K562 (cell line): Measurements from ENCODE around the gene SIX3. TPM values are rescaled to one million over a fixed set of nuclear protein-coding genes. Genes with fewer than 3 reads are reported as not detected.

Experiments
- ATAC-seq: fragments of 200-7000 bp; cut with Tn5 transposase; 3 replicates; pipeline ENCODE4 v1.9.1; 2020; ENCODE audit warnings: moderate library complexity
- BruUV-seq: library from RNA; stranded (reverse); fragments of 400-500 nt; replicated peaks from 2 replicates; lab custom pipeline; 2021; lab: Mats Ljungman, UMichigan
- CTCF ChIA-PET: fragments of 300-600 bp; formaldehyde crosslinking; extraction: SDS; loops from one replicate; lab custom pipeline; 2021; ENCODE audit warnings: low intra/inter-chr PET ratio; lab: Yijun Ruan, JAX
- POLR2A ChIA-PET: fragments of 300-600, 350-650 bp; sonication (Branson Sonifier 250); formaldehyde crosslinking; extraction: SDS; loops from one replicate; lab custom pipeline; 2021; ENCODE audit warnings: antibody characterized with exemption, inconsistent platforms; lab: Yijun Ruan, JAX
- DNase-seq, 4 experiments: peaks; one replicate each; pipeline versions ENCODE4 v3.0.0 to v3.0.0-alpha.2; 2011 to 2018; ENCODE audit warnings: low spot score in 3 of 4, mixed read lengths in 3 of 4; ENCODE audit errors: extremely low read depth in 1 of 4
- FAIRE-seq: peaks from 2 replicates; lab custom pipeline; 2011; peaks lifted over from hg19 to GRCh38; lab: Jason Lieb, UNC
- H2AFZ ChIP-seq: 2 replicates; pipeline ENCODE4 v1.6.0; 2011; ENCODE audit warnings: low read depth, low read length, control low read depth, inconsistent platforms
- H3K27ac ChIP-seq: fragments of 200-600 bp; 3 replicates; pipeline ENCODE4 v1.8.0; 2011; ENCODE audit warnings: low read depth, mild to moderate bottlenecking, control low read depth, inconsistent platforms, low read length, moderate library complexity, mixed read lengths; ENCODE audit errors: extremely low read depth
- H3K27me3 ChIP-seq, 2 experiments: fragments of 300-600 bp in 1 of 2; 2 replicates in 1 of 2; 3 replicates in 1 of 2; pipeline versions ENCODE4 v1.6.0 to v1.8.0; 2011; ENCODE audit warnings: inconsistent platforms in 2 of 2, low read length in 2 of 2, mild to moderate bottlenecking in 1 of 2, mixed read lengths in 1 of 2, moderate library complexity in 1 of 2; ENCODE audit not compliant: control insufficient read depth in 2 of 2, insufficient read depth in 2 of 2
- H3K36me3 ChIP-seq: fragments of 300-600 bp; 3 replicates; pipeline ENCODE4 v1.8.0; 2011; ENCODE audit warnings: mild to moderate bottlenecking, low read length, inconsistent platforms; ENCODE audit not compliant: control insufficient read depth, insufficient read depth
- H3K4me1 ChIP-seq, 2 experiments: fragments of 200-600 bp in 1 of 2; replicated peaks in 1 of 2; 2 replicates in 1 of 2; 3 replicates in 1 of 2; pipeline versions ENCODE4 v1.5.1 to v1.8.0; 2011; ENCODE audit warnings: inconsistent platforms in 2 of 2, low read length in 2 of 2, mild to moderate bottlenecking in 1 of 2, mixed read lengths in 1 of 2, moderate library complexity in 1 of 2; ENCODE audit not compliant: control insufficient read depth in 2 of 2, insufficient read depth in 2 of 2
- H3K4me2 ChIP-seq: 2 replicates; pipeline ENCODE4 v1.6.1; 2011; ENCODE audit warnings: low read length, control low read depth, inconsistent platforms, mixed read lengths; ENCODE audit not compliant: insufficient read depth
- H3K4me3 ChIP-seq: fragments of 200-600 bp; sonication (generic), shearing (Covaris generic); 2 replicates; pipeline ENCODE4 v1.5.1; 2016; ENCODE audit warnings: control low read depth, inconsistent platforms
- H3K79me2 ChIP-seq: fragments of 200-600 bp; 3 replicates; pipeline ENCODE4 v1.8.0; 2011; ENCODE audit warnings: low read length, inconsistent platforms; ENCODE audit not compliant: control insufficient read depth, insufficient read depth
- H3K9ac ChIP-seq, 2 experiments: 2 replicates each; pipeline versions ENCODE4 v1.6.0 to v1.6.1; 2011; ENCODE audit warnings: low read depth in 2 of 2, low read length in 2 of 2, control low read depth in 1 of 2, inconsistent platforms in 1 of 2, mild to moderate bottlenecking in 1 of 2, mixed read lengths in 1 of 2; ENCODE audit not compliant: insufficient read depth in 1 of 2
- H3K9me1 ChIP-seq: one replicate; pipeline ENCODE4 v1.6.0; 2011; ENCODE audit warnings: inconsistent platforms, mild to moderate bottlenecking, low read length, moderate library complexity; ENCODE audit not compliant: control insufficient read depth, insufficient read depth
- H3K9me3 ChIP-seq: replicated peaks from 2 replicates; pipeline ENCODE4 v1.5.1; 2011; ENCODE audit warnings: low read depth, low read length, inconsistent platforms; ENCODE audit not compliant: control insufficient read depth, insufficient read depth
- H4K20me1 ChIP-seq: replicated peaks from 2 replicates; pipeline ENCODE4 v1.6.1; 2011; ENCODE audit warnings: low read length, inconsistent platforms, mixed read lengths; ENCODE audit not compliant: control insufficient read depth, insufficient read depth
- E2F8 ChIP-seq: fragments of 450-650 bp; IDR thresholded peaks from 2 replicates; pipeline ENCODE4 v1.7.1; 2018; ENCODE audit warnings: mild to moderate bottlenecking, low read depth; ENCODE audit not compliant: partially characterized antibody
- PCBP1 ChIP-seq: fragments of 200-400 bp; formaldehyde crosslinking; IDR thresholded peaks from 2 replicates; pipeline ENCODE4 v1.6.1; 2018; ENCODE audit warnings: mild to moderate bottlenecking, low read depth, low read length; ENCODE audit not compliant: poor library complexity, severe bottlenecking
- STAG1 ChIP-seq: sonication (generic); formaldehyde crosslinking; IDR thresholded peaks from 2 replicates; pipeline ENCODE4 v1.5.0; 2020; ENCODE audit warnings: missing genetic modification reagents, borderline replicate concordance
- WGBS: fragments of 100-300 bp; shearing (Covaris generic); methylation state at CpG from one replicate; pipeline ENCODE4 v1.1.6; 2016; ENCODE audit warnings: low coverage, mixed read lengths; ENCODE audit not compliant: insufficient coverage; ENCODE audit errors: missing lambda C conversion rate; 5-methylcytosine and 5-hydroxymethylcytosine counted together
- in situ Hi-C: fragments of 300-500 bp; cut with MboI; formaldehyde crosslinking; loops from 4 replicates; pipeline ENCODE4 v1.15.0; 2018; ENCODE audit warnings: inconsistent platforms, mixed read lengths
- intact Hi-C: fragments of 100-400 bp; cut with micrococcal nuclease; formaldehyde crosslinking; loops from 2 replicates; pipeline ENCODE4 v1.14.2; 2022
- polyA plus RNA-seq, 8 experiments: library from polyadenylated mRNA; depleted of rRNA in 4 of 8; stranded (reverse) in 5 of 8; unstranded in 3 of 8; fragments of >200 nt; fragmentation: Nextera tagmentation in 2 of 8; fragmentation: Illumina TruSeq in 1 of 8; extraction: Ambion mirVana in 2 of 8; extraction: Trizol in 1 of 8; gene quantifications; 2 replicates each; pipeline versions ENCODE4 v1.2.1 to v1.2.3, GENCODE V29; 2011 to 2014; ENCODE audit warnings: inconsistent platforms in 1 of 8, missing spikeins in 1 of 8
- total RNA-seq, 7 experiments: library from RNA; depleted of rRNA in 6 of 7; stranded (reverse); fragments of >200 nt in 6 of 7; fragmentation: Illumina TruSeq in 2 of 7; extraction: Trizol in 2 of 7; gene quantifications; 2 replicates each; pipeline versions ENCODE4 v1.2.1 to v1.2.3, GENCODE V29; 2011 to 2021; ENCODE audit warnings: low replicate concordance in 1 of 7

The SIX3 gene
- total and polyA plus RNA-seq, 9 of the 15 experiments (the other 6 are each of a cell fraction or from before 2014, with no cell fraction given) = not detected

- 12% methylated on average over 35 of the region's 62 CpGs for WGBS
Observed at GRCh38 chr2:44928483-44929158, 12.9 kb upstream of the SIX3 start.

More at GRCh38 chr2:44928483-44929158, 12.9 kb upstream of the SIX3 start:
- in situ Hi-C loops = no loop called here
- no peak for FAIRE-seq
- Histone ChIP-seq H3K27ac (no peak overlapping the region), H3K79me2 (no peaks in the 10 kb centered on the region), H3K9ac (no peak overlapping the region), H4K20me1 (no peaks in the 10 kb centered on the region), H3K4me3 (no peak overlapping the region), H3K9me1 (no peaks in the 10 kb centered on the region), H3K27me3 (peaks cover 37 to 62% of the 10 kb centered on the region in 2 experiments; a peak in 4 of 5 replicates), H3K9me3 (no peaks in the 10 kb centered on the region), H2AFZ (no peak overlapping the region), H3K4me1 (peaks cover 0 to 6% of the 10 kb centered on the region in 2 experiments; a peak in 2 of 5 replicates), H3K36me3 (no peaks in the 10 kb centered on the region), H3K4me2 (no peak overlapping the region)
- peak; percentile 47 for TF ChIP-seq PCBP1
- no peak for TF ChIP-seq STAG1 (CRISPR knock-in tag)
- no peak for TF ChIP-seq E2F8
- ChIA-PET POLR2A (no interaction called here), CTCF (no interaction called here)
- ATAC-seq = no peak
- DNase-seq = no peak
- intact Hi-C loops = no loop called here
- BruUV-seq = no TSS peak
